PC-9 (cell line): ENCODE data around the gene ARHGEF28. TPM values are rescaled to one million over a fixed set of nuclear protein-coding genes. Genes with fewer than 3 reads are reported as not detected.
A peak's percentile ranks its signal among the peaks of the same experiment; 100 is the strongest.

Source experiments
- BruUV-seq: library from RNA; stranded (reverse); fragments of 400-500 nt; replicated peaks from 2 replicates; lab custom pipeline; 2021; lab: Mats Ljungman, UMichigan
- CTCF ChIA-PET: fragments of 300-600 bp; sonication (Branson Sonifier 250); formaldehyde crosslinking; loops from one replicate; lab custom pipeline; 2022; ENCODE audit warnings: antibody characterized with exemption; lab: Charles Lee
- POLR2A ChIA-PET: fragments of 300-600 bp; sonication (Branson Sonifier 250); formaldehyde crosslinking; loops from one replicate; lab custom pipeline; 2022; ENCODE audit warnings: antibody characterized with exemption; ENCODE audit not compliant: unreplicated experiment; lab: Charles Lee
- DNase-seq, 2 experiments: peaks; one replicate each; pipeline versions ENCODE4 v3.0.0 to v3.0.0-alpha.2; 2015 to 2022; ENCODE audit warnings: mixed read lengths in 1 of 2
- H2AFZ ChIP-seq: fragments of 200-600 bp; sonication (generic); 2 replicates; pipeline ENCODE4 v1.8.1; 2017; ENCODE audit warnings: antibody characterized with exemption
- H3F3A ChIP-seq: fragments of 200-600 bp; sonication (generic); 2 replicates; pipeline ENCODE4 v1.8.1; 2017; ENCODE audit warnings: antibody characterized with exemption, mild to moderate bottlenecking, low read depth; ENCODE audit not compliant: insufficient read depth
- H3K27ac ChIP-seq: fragments of 200-600 bp; sonication (generic); 2 replicates; pipeline ENCODE4 v1.6.1; 2016; ENCODE audit warnings: mixed run types
- H3K27me3 ChIP-seq: fragments of 200-600 bp; sonication (generic); 2 replicates; pipeline ENCODE4 v1.6.1; 2016; ENCODE audit warnings: low read depth, mixed run types; ENCODE audit not compliant: insufficient read depth
- H3K36me3 ChIP-seq: fragments of 200-600 bp; sonication (generic); 2 replicates; pipeline ENCODE4 v1.6.1; 2016; ENCODE audit warnings: low read depth, mixed run types
- H3K4me1 ChIP-seq: fragments of 200-600 bp; sonication (generic); replicated peaks from 2 replicates; pipeline ENCODE4 v1.6.1; 2016; ENCODE audit warnings: mixed run types; ENCODE audit not compliant: insufficient read depth
- H3K4me2 ChIP-seq: fragments of 200-600 bp; sonication (generic); 2 replicates; pipeline ENCODE4 v1.6.1; 2017; ENCODE audit warnings: mixed run types
- H3K4me3 ChIP-seq: fragments of 200-600 bp; sonication (generic); 2 replicates; pipeline ENCODE4 v1.6.1; 2016; ENCODE audit warnings: mixed run types
- H3K79me2 ChIP-seq: fragments of 200-600 bp; sonication (generic); 2 replicates; pipeline ENCODE4 v1.6.1; 2017; ENCODE audit warnings: low read depth, mixed run types
- H3K9me2 ChIP-seq: fragments of 200-600 bp; sonication (generic); 2 replicates; pipeline ENCODE4 v1.8.1; 2017; ENCODE audit warnings: mild to moderate bottlenecking; ENCODE audit not compliant: insufficient read depth
- H3K9me3 ChIP-seq: fragments of 200-600 bp; sonication (generic); 2 replicates; pipeline ENCODE4 v1.8.1; 2016; ENCODE audit warnings: low read depth; ENCODE audit not compliant: insufficient read depth
- H4K20me1 ChIP-seq: fragments of 200-600 bp; sonication (generic); 2 replicates; pipeline ENCODE4 v1.8.1; 2017; ENCODE audit not compliant: insufficient read depth
- EZH2 ChIP-seq: fragments of 200-600 bp; sonication (generic); IDR thresholded peaks from 2 replicates; pipeline ENCODE4 v1.8.0; 2017; ENCODE audit warnings: antibody characterized with exemption, low read depth
- intact Hi-C: fragments of 100-400 bp; cut with micrococcal nuclease; formaldehyde crosslinking; loops from one replicate; pipeline ENCODE4 v1.10.0; 2022; ENCODE audit not compliant: unreplicated experiment
- total RNA-seq: library from RNA; stranded (reverse); gene quantifications from 2 replicates; pipeline ENCODE4 v1.2.3, GENCODE V29; 2021
- TF ChIP-seq, protein P1 (sequence below): fragments of 200-600 bp; sonication (generic); conservative IDR thresholded peaks from 2 replicates; pipeline ENCODE4 v1.6.1; 2017; ENCODE audit warnings: mixed run types, antibody characterized with exemption, mild to moderate bottlenecking, moderate library complexity

ARHGEF28 gene
- total RNA-seq, 1 experiment from 2014 or later: 77.5 TPM

DNA sequence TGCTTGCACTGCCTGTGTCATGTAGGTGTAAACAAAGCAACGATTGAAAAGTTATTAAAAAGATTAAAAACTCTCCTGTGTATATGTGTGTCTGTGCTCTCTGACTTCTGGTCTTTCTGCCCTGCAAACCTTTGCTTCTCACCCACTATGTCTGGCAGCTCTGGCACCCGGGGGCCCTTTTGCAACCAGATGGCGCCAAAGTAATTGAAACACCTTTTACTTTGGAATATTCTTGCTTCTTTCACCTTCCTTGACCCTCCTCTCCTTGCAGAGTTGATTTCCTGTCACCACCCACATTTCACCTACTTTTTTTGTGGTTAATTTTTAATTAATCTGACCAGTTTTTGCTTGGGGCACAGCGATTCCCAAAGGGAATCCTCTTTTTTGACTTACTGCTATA lies 275.5 kb downstream of the ARHGEF28 start:
- POLR2A ChIA-PET: interaction anchor here (0.7 kb wide), 1 partner anchor 373 kb away, joined by 4 read pairs; no protein-coding TSS in a partner anchor
- H3K4me2 ChIP-seq: peak overlapping the region; percentile 63
- peak overlapping the region; percentile 89 for H3K27ac ChIP-seq
- no peaks in the 10 kb centered on the region for H3K9me2 ChIP-seq
- 0 out of 2 replicates have a peak, but pooled peaks cover 3% of the 10 kb centered on the region for H3K9me3 ChIP-seq
- no peak for TF ChIP-seq EZH2
- TF ChIP-seq, protein P1, sequence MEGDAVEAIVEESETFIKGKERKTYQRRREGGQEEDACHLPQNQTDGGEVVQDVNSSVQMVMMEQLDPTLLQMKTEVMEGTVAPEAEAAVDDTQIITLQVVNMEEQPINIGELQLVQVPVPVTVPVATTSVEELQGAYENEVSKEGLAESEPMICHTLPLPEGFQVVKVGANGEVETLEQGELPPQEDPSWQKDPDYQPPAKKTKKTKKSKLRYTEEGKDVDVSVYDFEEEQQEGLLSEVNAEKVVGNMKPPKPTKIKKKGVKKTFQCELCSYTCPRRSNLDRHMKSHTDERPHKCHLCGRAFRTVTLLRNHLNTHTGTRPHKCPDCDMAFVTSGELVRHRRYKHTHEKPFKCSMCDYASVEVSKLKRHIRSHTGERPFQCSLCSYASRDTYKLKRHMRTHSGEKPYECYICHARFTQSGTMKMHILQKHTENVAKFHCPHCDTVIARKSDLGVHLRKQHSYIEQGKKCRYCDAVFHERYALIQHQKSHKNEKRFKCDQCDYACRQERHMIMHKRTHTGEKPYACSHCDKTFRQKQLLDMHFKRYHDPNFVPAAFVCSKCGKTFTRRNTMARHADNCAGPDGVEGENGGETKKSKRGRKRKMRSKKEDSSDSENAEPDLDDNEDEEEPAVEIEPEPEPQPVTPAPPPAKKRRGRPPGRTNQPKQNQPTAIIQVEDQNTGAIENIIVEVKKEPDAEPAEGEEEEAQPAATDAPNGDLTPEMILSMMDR: no peak
- H2AFZ ChIP-seq: no peak overlapping the region
- no peaks in the 10 kb centered on the region for H3K79me2 ChIP-seq
- DNase-seq: peak; percentile 15 to 40
- H3K4me1 ChIP-seq: peaks cover 43% of the 10 kb centered on the region
- no TSS peak for BruUV-seq
- H3K27me3 ChIP-seq: no peaks in the 10 kb centered on the region
- no peaks in the 10 kb centered on the region for H4K20me1 ChIP-seq
- H3K4me3 ChIP-seq: no peak overlapping the region
- H3F3A ChIP-seq: peaks cover 35% of the 10 kb centered on the region
- CTCF ChIA-PET: interaction anchor here (0.6 to 1.3 kb wide), 2 partner anchors 478 to 747 kb away, joined by 3 to 6 read pairs; no protein-coding TSS in a partner anchor
- intact Hi-C loops: loop anchor here (5.0 to 10.0 kb wide), 5 partner anchors 83 to 1363 kb away; no protein-coding TSS in a partner anchor
- peaks cover 3% of the 10 kb centered on the region; the same call in 1 of the 2 replicates for H3K36me3 ChIP-seq

DNA sequence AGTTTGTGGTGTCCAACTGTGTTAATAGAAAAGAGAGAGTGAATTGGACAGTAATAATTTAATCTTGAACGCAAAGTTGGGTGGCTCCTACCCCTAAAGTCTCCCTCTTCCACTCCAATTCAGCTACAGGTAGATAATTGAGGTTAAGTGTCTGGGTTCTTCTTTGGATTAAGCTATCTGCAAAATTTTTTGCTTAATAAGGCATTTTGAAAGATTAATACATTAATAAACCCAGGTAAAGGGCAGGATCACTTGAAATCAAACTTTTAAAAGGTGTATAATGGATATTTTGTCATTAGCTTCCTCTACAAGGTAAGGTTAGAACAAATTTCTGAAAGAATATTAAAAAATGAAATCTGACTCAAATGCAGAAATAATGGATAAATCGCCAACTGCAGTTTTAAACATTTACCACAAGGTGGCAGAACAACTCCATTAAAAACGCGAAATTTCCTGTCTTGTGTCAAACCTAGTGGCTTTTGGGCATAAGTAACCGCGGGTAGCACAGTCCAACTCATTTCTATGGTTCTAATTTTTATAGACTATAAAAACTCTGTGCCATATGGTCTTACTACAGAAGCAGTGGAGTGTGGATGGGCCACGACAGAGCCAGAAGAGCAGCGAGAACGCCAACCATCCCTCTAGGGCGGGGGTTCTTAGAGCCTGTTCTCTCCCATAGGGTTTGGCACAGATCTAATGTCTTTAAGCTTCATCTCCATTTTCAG lies 276.5 kb downstream of the ARHGEF28 start:
- Histone ChIP-seq H3K4me2 (peak overlapping the region; percentile 63), H3K9me3 (0 out of 2 replicates have a peak, but pooled peaks cover 3% of the 10 kb centered on the region), H3F3A (peaks cover 40% of the 10 kb centered on the region), H3K4me3 (no peak overlapping the region), H3K4me1 (peaks cover 44% of the 10 kb centered on the region), H3K79me2 (no peaks in the 10 kb centered on the region), H2AFZ (no peak overlapping the region), H3K9me2 (no peaks in the 10 kb centered on the region), H3K27me3 (no peaks in the 10 kb centered on the region), H4K20me1 (no peaks in the 10 kb centered on the region), H3K36me3 (peaks cover 11% of the 10 kb centered on the region; the same call in 1 of the 2 replicates), H3K27ac (peak overlapping the region; percentile 89)
- no TSS peak for BruUV-seq
- ChIA-PET CTCF (interaction anchor here (0.6 to 1.3 kb wide), 4 partner anchors 56 to 1384 kb away, joined by 3 to 6 read pairs (median 4); no protein-coding TSS in a partner anchor), POLR2A (interaction anchor here (0.7 kb wide), 1 partner anchor 372 kb away, joined by 4 read pairs; no protein-coding TSS in a partner anchor)
- DNase-seq: no peak
- intact Hi-C loops: loop anchor here (1.0 to 10.0 kb wide), 8 partner anchors 82 to 1362 kb away; no protein-coding TSS in a partner anchor
- TF ChIP-seq, protein P1: peak; percentile 92
- TF ChIP-seq EZH2: no peak

DNA sequence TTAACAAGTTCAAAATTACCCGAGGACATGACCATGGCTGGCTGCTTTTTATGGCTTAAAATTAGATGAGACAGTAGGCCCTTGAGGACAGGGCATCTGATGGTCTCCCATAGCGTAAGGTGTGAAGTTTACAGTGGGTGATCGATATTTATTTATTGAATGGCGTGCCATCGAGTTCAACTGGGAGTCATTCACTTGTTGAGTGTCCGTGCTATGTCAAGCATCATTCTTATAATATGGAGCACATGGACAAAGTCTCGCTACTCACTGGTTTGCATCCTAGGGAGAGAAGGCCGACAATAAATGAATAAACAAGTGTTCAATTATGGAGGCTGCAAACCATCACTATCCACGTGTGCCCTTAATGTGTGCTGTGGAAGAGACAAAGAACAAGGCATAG lies 277.2 kb downstream of the ARHGEF28 start:
- ChIA-PET CTCF (interaction anchor here (0.6 to 1.0 kb wide), 3 partner anchors 55 to 1383 kb away, joined by 3 to 4 read pairs (median 3); no protein-coding TSS in a partner anchor), POLR2A (no interaction called here)
- H3K36me3 ChIP-seq: peaks cover 14% of the 10 kb centered on the region; the same call in 1 of the 2 replicates

More for the DNA sequence above, 277.2 kb downstream of the ARHGEF28 start:
- intact Hi-C loops: loop anchor here (2.0 to 10.0 kb wide), 6 partner anchors 82 to 1362 kb away; no protein-coding TSS in a partner anchor
- peak overlapping the region; percentile 89; the same call in 1 of the 2 replicates for H3K27ac ChIP-seq
- H3K9me3 ChIP-seq: 0 out of 2 replicates have a peak, but pooled peaks cover 3% of the 10 kb centered on the region
- BruUV-seq: no TSS peak
- H3K79me2 ChIP-seq: no peaks in the 10 kb centered on the region
- H3K4me1 ChIP-seq: peaks cover 44% of the 10 kb centered on the region
- H2AFZ ChIP-seq: no peak overlapping the region
- H3K27me3 ChIP-seq: no peaks in the 10 kb centered on the region
- H3K4me3 ChIP-seq: no peak overlapping the region
- H4K20me1 ChIP-seq: no peaks in the 10 kb centered on the region
- peaks cover 40% of the 10 kb centered on the region for H3F3A ChIP-seq
- H3K4me2 ChIP-seq: no peak overlapping the region
- TF ChIP-seq, protein P1: no peak
- no peak for TF ChIP-seq EZH2
- no peaks in the 10 kb centered on the region for H3K9me2 ChIP-seq
- DNase-seq: no peak
